WTC11 (cell line): ENCODE measurements around the gene KCTD16.

Experiments used
- ATF3 ChIP-seq: sonication (generic); formaldehyde crosslinking; conservative IDR thresholded peaks from 2 replicates; pipeline ENCODE4 v1.8.1; 2022; ENCODE audit warnings: mild to moderate bottlenecking, missing genetic modification reagents
- CREM ChIP-seq: sonication (generic); formaldehyde crosslinking; IDR thresholded peaks from 2 replicates; pipeline ENCODE4 v1.8.1; 2022; ENCODE audit warnings: mild to moderate bottlenecking, missing genetic modification reagents, moderate library complexity
- ELF4 ChIP-seq: sonication (generic); formaldehyde crosslinking; IDR thresholded peaks from 2 replicates; pipeline ENCODE4 v1.8.1; 2022; ENCODE audit warnings: low read depth, mild to moderate bottlenecking, moderate library complexity, missing genetic modification reagents
- ETV6 ChIP-seq: sonication (generic); formaldehyde crosslinking; IDR thresholded peaks from 2 replicates; pipeline ENCODE4 v1.8.1; 2022; ENCODE audit warnings: mild to moderate bottlenecking, missing genetic modification reagents
- HMGA2 ChIP-seq: fragments of 250-450 bp; sonication (Bioruptor Pico); IDR thresholded peaks from 2 replicates; pipeline ENCODE4 v1.4.0; 2021; ENCODE audit warnings: mild to moderate bottlenecking, moderate library complexity
- IRF2 ChIP-seq: sonication (generic); formaldehyde crosslinking; IDR thresholded peaks from 2 replicates; pipeline ENCODE4 v1.8.0; 2022; ENCODE audit warnings: low read depth, missing genetic modification reagents, borderline replicate concordance
- MXD4 ChIP-seq: fragments of 250-450 bp; sonication (Bioruptor Pico); IDR thresholded peaks from 2 replicates; pipeline ENCODE4 v1.8.0; 2021; ENCODE audit warnings: mild to moderate bottlenecking, moderate library complexity, borderline replicate concordance
- SMAD3 ChIP-seq: sonication (generic); formaldehyde crosslinking; IDR thresholded peaks from 2 replicates; pipeline ENCODE4 v1.8.0; 2022; ENCODE audit warnings: missing genetic modification reagents, mild to moderate bottlenecking, borderline replicate concordance
- TEAD1 ChIP-seq: sonication (generic); formaldehyde crosslinking; IDR thresholded peaks from 2 replicates; pipeline ENCODE4 v1.8.0; 2022; ENCODE audit warnings: mild to moderate bottlenecking, missing genetic modification reagents
- ZNF232 ChIP-seq: sonication (generic); formaldehyde crosslinking; IDR thresholded peaks from 2 replicates; pipeline ENCODE4 v1.8.0; 2022; ENCODE audit warnings: mild to moderate bottlenecking, missing genetic modification reagents
- TF ChIP-seq, protein P1 (sequence below): fragments of 200-600 bp; IDR thresholded peaks from 2 replicates; pipeline ENCODE4 v1.8.0; 2022; ENCODE audit warnings: antibody characterized with exemption
- TF ChIP-seq, protein P2 (sequence below): sonication (generic); formaldehyde crosslinking; IDR thresholded peaks from 2 replicates; pipeline ENCODE4 v1.8.0; 2022; ENCODE audit warnings: mild to moderate bottlenecking, missing genetic modification reagents

DNA sequence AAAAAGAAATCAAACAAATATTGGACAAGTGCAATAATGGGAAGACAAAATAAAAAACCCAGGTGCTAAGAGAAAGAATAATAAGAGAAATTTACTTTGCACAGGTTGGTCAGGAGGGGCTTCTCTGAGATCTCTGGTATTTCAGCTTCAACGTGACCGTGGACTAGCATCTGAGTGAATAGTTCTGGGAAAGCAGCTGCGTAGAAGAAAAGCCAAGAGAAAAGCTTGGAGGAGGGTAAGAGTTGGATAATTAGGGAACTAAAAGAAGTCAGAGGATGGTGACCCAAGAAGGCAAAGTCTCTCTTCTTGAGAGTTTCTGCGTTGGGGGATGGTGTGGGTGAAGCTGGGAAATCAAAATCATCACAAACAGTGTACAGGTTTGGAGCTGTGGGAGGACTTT, 41.8 kb upstream of the KCTD16 start:
- no peak for TF ChIP-seq ATF3 (CRISPR knock-in tag)
- no peak for TF ChIP-seq TEAD1 (CRISPR knock-in tag)
- TF ChIP-seq, protein P1, sequence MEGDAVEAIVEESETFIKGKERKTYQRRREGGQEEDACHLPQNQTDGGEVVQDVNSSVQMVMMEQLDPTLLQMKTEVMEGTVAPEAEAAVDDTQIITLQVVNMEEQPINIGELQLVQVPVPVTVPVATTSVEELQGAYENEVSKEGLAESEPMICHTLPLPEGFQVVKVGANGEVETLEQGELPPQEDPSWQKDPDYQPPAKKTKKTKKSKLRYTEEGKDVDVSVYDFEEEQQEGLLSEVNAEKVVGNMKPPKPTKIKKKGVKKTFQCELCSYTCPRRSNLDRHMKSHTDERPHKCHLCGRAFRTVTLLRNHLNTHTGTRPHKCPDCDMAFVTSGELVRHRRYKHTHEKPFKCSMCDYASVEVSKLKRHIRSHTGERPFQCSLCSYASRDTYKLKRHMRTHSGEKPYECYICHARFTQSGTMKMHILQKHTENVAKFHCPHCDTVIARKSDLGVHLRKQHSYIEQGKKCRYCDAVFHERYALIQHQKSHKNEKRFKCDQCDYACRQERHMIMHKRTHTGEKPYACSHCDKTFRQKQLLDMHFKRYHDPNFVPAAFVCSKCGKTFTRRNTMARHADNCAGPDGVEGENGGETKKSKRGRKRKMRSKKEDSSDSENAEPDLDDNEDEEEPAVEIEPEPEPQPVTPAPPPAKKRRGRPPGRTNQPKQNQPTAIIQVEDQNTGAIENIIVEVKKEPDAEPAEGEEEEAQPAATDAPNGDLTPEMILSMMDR = no peak
- TF ChIP-seq SMAD3 (CRISPR knock-in tag) = no peak
- no peak for TF ChIP-seq ETV6 (CRISPR knock-in tag)
- no peak for TF ChIP-seq CREM
- TF ChIP-seq, protein P2, sequence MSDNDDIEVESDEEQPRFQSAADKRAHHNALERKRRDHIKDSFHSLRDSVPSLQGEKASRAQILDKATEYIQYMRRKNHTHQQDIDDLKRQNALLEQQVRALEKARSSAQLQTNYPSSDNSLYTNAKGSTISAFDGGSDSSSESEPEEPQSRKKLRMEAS (CRISPR knock-in tag) = no peak
- no peak for TF ChIP-seq ZNF232 (CRISPR knock-in tag)
- TF ChIP-seq MXD4 (CRISPR knock-in tag) = no peak
- no peak for TF ChIP-seq IRF2 (CRISPR knock-in tag)
- TF ChIP-seq ELF4 (CRISPR knock-in tag) = no peak
- TF ChIP-seq HMGA2 (CRISPR knock-in tag) = no peak
